Measurements from ENCODE around the gene SF3A2. TPM values are rescaled to one million over a fixed set of nuclear protein-coding genes. Genes with fewer than 3 reads are reported as not detected.

SF3A2 gene
- polyA plus RNA-seq, 1 donor from 2014 or later: 14.4 TPM

DNA sequence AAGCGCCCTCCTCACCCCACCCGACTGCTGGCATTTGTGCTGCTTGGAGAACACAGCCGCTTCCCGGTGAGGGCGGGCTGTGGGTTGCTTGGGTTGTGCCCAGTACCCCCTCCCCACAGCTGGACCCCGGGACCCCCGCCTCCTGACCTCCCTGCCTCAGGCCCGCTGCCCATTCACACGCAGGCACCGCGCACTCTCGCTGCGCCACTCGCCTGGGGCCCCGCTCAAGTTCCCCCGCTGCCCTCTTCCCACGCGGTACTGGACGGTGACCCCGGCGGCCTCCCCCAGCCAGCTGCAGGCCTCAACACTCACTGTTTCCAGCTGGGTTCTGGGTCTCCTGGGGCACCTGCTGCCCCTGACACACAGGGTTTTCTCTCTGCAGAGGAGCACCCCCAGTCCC, 16.9 kb upstream of the SF3A2 start:
- no peaks in the 10 kb centered on the region for H3K9me3 ChIP-seq (ENCODE audit: low read length)
- no peaks in the 10 kb centered on the region for H3K9me2 ChIP-seq (ENCODE audit: insufficient read depth, low read length)
- H3K27me3 ChIP-seq (ENCODE audit: insufficient read depth, low read depth, low read length): no peaks in the 10 kb centered on the region
- H3K4me2 ChIP-seq (ENCODE audit: low read length): no peak overlapping the region
- no peaks in the 10 kb centered on the region for H4K20me1 ChIP-seq (ENCODE audit: insufficient read depth)
- H3K79me2 ChIP-seq (replicated peaks; ENCODE audit: insufficient read depth, low read length): no peaks in the 10 kb centered on the region
- no peak overlapping the region for H2AFZ ChIP-seq (ENCODE audit: low read depth, low read length)
- no peak overlapping the region for H3K9ac ChIP-seq (ENCODE audit: low read length)
- H3K36me3 ChIP-seq (ENCODE audit: insufficient read depth, low read length): no peaks in the 10 kb centered on the region
- H3F3A ChIP-seq (ENCODE audit: insufficient read depth, low read length, poor library complexity, severe bottlenecking): no peaks in the 10 kb centered on the region
- H3K27ac ChIP-seq (ENCODE audit: low read length): no peak overlapping the region
- no peak for TF ChIP-seq MXI1 (conservative IDR thresholded peaks at IDR 0.05; ENCODE audit: poor library complexity, severe bottlenecking)
- TF ChIP-seq EZH2 (IDR thresholded peaks at IDR 0.05; ENCODE audit: borderline replicate concordance, insufficient read depth, low read length, poor library complexity, severe bottlenecking): no peak
- TF ChIP-seq, protein P1, sequence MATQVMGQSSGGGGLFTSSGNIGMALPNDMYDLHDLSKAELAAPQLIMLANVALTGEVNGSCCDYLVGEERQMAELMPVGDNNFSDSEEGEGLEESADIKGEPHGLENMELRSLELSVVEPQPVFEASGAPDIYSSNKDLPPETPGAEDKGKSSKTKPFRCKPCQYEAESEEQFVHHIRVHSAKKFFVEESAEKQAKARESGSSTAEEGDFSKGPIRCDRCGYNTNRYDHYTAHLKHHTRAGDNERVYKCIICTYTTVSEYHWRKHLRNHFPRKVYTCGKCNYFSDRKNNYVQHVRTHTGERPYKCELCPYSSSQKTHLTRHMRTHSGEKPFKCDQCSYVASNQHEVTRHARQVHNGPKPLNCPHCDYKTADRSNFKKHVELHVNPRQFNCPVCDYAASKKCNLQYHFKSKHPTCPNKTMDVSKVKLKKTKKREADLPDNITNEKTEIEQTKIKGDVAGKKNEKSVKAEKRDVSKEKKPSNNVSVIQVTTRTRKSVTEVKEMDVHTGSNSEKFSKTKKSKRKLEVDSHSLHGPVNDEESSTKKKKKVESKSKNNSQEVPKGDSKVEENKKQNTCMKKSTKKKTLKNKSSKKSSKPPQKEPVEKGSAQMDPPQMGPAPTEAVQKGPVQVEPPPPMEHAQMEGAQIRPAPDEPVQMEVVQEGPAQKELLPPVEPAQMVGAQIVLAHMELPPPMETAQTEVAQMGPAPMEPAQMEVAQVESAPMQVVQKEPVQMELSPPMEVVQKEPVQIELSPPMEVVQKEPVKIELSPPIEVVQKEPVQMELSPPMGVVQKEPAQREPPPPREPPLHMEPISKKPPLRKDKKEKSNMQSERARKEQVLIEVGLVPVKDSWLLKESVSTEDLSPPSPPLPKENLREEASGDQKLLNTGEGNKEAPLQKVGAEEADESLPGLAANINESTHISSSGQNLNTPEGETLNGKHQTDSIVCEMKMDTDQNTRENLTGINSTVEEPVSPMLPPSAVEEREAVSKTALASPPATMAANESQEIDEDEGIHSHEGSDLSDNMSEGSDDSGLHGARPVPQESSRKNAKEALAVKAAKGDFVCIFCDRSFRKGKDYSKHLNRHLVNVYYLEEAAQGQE (IDR thresholded peaks at IDR 0.05; ENCODE audit: borderline replicate concordance): no peak
- no peak for TF ChIP-seq EP300 (conservative IDR thresholded peaks at IDR 0.05; ENCODE audit: poor library complexity, severe bottlenecking)
- no peak overlapping the region for H3K4me3 ChIP-seq (ENCODE audit: low read length)

DNA sequence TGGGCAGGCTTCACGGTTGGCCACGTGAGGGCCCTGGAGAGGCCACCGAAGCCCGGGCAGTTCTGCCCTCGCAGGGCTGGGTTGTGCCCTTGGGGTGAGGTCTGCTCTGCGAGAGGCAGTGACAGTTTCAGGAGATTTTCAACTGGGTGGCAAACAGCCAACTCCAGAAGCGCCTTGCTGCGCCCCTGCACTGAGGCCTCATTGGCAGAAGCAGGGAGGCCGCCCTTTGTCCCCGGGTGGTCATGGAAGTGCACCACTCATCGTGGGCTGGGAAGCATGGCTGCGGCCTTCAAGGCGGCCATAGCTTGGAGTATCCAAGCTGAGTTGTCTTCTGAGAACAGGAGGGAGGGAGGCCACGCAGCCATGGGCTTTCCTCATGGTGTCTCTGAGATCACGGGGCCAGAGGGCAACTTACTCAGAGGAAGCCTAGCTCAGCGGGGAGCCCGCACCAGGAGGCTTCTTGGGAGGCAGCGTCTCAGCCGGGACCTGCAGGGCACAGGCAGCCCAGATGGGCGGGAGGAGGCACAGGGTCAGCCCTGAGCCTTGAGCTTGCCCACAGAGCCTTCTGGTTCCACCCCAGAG, 15.3 kb upstream of the SF3A2 start:
- Histone ChIP-seq H4K20me1 (ENCODE audit: insufficient read depth) (no peaks in the 10 kb centered on the region), H3K9ac (ENCODE audit: low read length) (no peak overlapping the region), H3K4me3 (ENCODE audit: low read length) (no peak overlapping the region), H2AFZ (ENCODE audit: low read depth, low read length) (no peak overlapping the region), H3K27ac (ENCODE audit: low read length) (no peak overlapping the region), H3F3A (ENCODE audit: insufficient read depth, low read length, poor library complexity, severe bottlenecking) (no peaks in the 10 kb centered on the region), H3K9me3 (ENCODE audit: low read length) (no peaks in the 10 kb centered on the region), H3K4me2 (ENCODE audit: low read length) (no peak overlapping the region), H3K27me3 (ENCODE audit: insufficient read depth, low read depth, low read length) (no peaks in the 10 kb centered on the region), H3K79me2 (replicated peaks; ENCODE audit: insufficient read depth, low read length) (no peaks in the 10 kb centered on the region), H3K36me3 (ENCODE audit: insufficient read depth, low read length) (no peaks in the 10 kb centered on the region), H3K9me2 (ENCODE audit: insufficient read depth, low read length) (no peaks in the 10 kb centered on the region)
- TF ChIP-seq POLR2AphosphoS5 (IDR thresholded peaks at IDR 0.05): no peak
- TF ChIP-seq EZH2 (IDR thresholded peaks at IDR 0.05; ENCODE audit: borderline replicate concordance, insufficient read depth, low read length, poor library complexity, severe bottlenecking): no peak
- no peak for TF ChIP-seq SMC3 (conservative IDR thresholded peaks at IDR 0.05; ENCODE audit: poor library complexity)
- no peak for TF ChIP-seq MXI1 (conservative IDR thresholded peaks at IDR 0.05; ENCODE audit: poor library complexity, severe bottlenecking)
- TF ChIP-seq, protein P2, sequence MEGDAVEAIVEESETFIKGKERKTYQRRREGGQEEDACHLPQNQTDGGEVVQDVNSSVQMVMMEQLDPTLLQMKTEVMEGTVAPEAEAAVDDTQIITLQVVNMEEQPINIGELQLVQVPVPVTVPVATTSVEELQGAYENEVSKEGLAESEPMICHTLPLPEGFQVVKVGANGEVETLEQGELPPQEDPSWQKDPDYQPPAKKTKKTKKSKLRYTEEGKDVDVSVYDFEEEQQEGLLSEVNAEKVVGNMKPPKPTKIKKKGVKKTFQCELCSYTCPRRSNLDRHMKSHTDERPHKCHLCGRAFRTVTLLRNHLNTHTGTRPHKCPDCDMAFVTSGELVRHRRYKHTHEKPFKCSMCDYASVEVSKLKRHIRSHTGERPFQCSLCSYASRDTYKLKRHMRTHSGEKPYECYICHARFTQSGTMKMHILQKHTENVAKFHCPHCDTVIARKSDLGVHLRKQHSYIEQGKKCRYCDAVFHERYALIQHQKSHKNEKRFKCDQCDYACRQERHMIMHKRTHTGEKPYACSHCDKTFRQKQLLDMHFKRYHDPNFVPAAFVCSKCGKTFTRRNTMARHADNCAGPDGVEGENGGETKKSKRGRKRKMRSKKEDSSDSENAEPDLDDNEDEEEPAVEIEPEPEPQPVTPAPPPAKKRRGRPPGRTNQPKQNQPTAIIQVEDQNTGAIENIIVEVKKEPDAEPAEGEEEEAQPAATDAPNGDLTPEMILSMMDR (IDR thresholded peaks at IDR 0.05; ENCODE audit: poor library complexity, severe bottlenecking): no peak
- no peak for TF ChIP-seq EP300 (conservative IDR thresholded peaks at IDR 0.05; ENCODE audit: poor library complexity, severe bottlenecking)
- TF ChIP-seq TAF1 (IDR thresholded peaks at IDR 0.05; ENCODE audit: low read depth): no peak
- no peak for TF ChIP-seq RAD21 (conservative IDR thresholded peaks at IDR 0.05)
- TF ChIP-seq, protein P1 (IDR thresholded peaks at IDR 0.05; ENCODE audit: borderline replicate concordance): no peak

Data from neural cell (in vitro differentiated cells).